GM12878 (cell line): Measurements from ENCODE around the gene AP3B2. TPM values are rescaled to one million over a fixed set of nuclear protein-coding genes. Genes with fewer than 3 reads are reported as not detected.

ENCODE experiments used
- ATAC-seq: fragments of 200-7000 bp; cut with Tn5 transposase; 3 replicates; pipeline ENCODE4 v1.9.1; 2020; ENCODE audit warnings: mild to moderate bottlenecking, moderate library complexity
- BruUV-seq: library from RNA; stranded (reverse); fragments of 400-500 nt; replicated peaks from 2 replicates; lab custom pipeline; 2021; lab: Mats Ljungman, UMichigan
- CTCF ChIA-PET: fragments of 300-600 bp; sonication (Branson Sonifier 250); formaldehyde crosslinking; extraction: SDS; loops from one replicate; lab custom pipeline; 2021; ENCODE audit warnings: inconsistent platforms; lab: Yijun Ruan, JAX
- POLR2A ChIA-PET: fragments of 350-600 bp; formaldehyde crosslinking; extraction: SDS; loops from one replicate; lab custom pipeline; 2021; ENCODE audit warnings: inconsistent platforms; lab: Charles Lee
- RAD21 ChIA-PET: fragments of 300-600 bp; sonication (Branson Sonifier 250); formaldehyde crosslinking; loops from one replicate; lab custom pipeline; 2023; ENCODE audit warnings: antibody characterized with exemption; ENCODE audit not compliant: unreplicated experiment; lab: Charles Lee
- SMC1A ChIA-PET: fragments of 300-600 bp; sonication (Branson Sonifier 250); formaldehyde crosslinking; loops from one replicate; lab custom pipeline; 2023; ENCODE audit not compliant: unreplicated experiment, uncharacterized antibody; lab: Charles Lee
- DNase-seq: peaks from one replicate; pipeline ENCODE4 v3.0.0-alpha.2; 2011; ENCODE audit warnings: low read depth, low spot score
- FAIRE-seq: peaks from 3 replicates; lab custom pipeline; 2011; peaks lifted over from hg19 to GRCh38; lab: Jason Lieb, UNC
- H2AFZ ChIP-seq: 2 replicates; pipeline ENCODE4 v1.6.0; 2011; ENCODE audit warnings: low read depth, low read length, control low read depth; ENCODE audit not compliant: control insufficient read depth
- H3K27ac ChIP-seq: 2 replicates; pipeline ENCODE4 v1.5.1; 2011; ENCODE audit warnings: control low read depth; ENCODE audit not compliant: control insufficient read depth, insufficient read depth
- H3K27me3 ChIP-seq, 2 experiments: replicated peaks in 1 of 2; 2 replicates each; pipeline versions ENCODE4 v1.6.0 to v1.6.1; 2011; ENCODE audit warnings: low read length in 1 of 2; ENCODE audit not compliant: control insufficient read depth in 2 of 2, insufficient read depth in 2 of 2
- H3K36me3 ChIP-seq, 2 experiments: 2 replicates each; pipeline ENCODE4 v1.5.1; 2011; ENCODE audit warnings: low read length in 1 of 2; ENCODE audit not compliant: control insufficient read depth in 2 of 2, insufficient read depth in 2 of 2
- H3K4me1 ChIP-seq: 2 replicates; pipeline ENCODE4 v1.6.1; 2011; ENCODE audit warnings: mild to moderate bottlenecking, low read length, moderate library complexity, mixed read lengths; ENCODE audit not compliant: control insufficient read depth, insufficient read depth
- H3K4me2 ChIP-seq: 2 replicates; pipeline ENCODE4 v1.6.0; 2011; ENCODE audit warnings: control low read depth; ENCODE audit not compliant: control insufficient read depth, insufficient read depth
- H3K4me3 ChIP-seq: fragments of 200-600 bp; sonication (generic); 2 replicates; pipeline ENCODE4 v1.5.1; 2016
- H3K79me2 ChIP-seq: 2 replicates; pipeline ENCODE4 v1.6.0; 2011; ENCODE audit warnings: low read length; ENCODE audit not compliant: control insufficient read depth, insufficient read depth
- H3K9ac ChIP-seq: 2 replicates; pipeline ENCODE4 v1.8.0; 2011; ENCODE audit warnings: low read length, control low read depth, mixed read lengths; ENCODE audit not compliant: control insufficient read depth, insufficient read depth
- H3K9me3 ChIP-seq: replicated peaks from 3 replicates; pipeline ENCODE4 v1.5.1; 2011; ENCODE audit warnings: mild to moderate bottlenecking, low read length; ENCODE audit not compliant: control insufficient read depth, insufficient read depth
- H4K20me1 ChIP-seq: 2 replicates; pipeline ENCODE4 v1.6.0; 2011; ENCODE audit not compliant: control insufficient read depth, insufficient read depth
- CHD1 ChIP-seq: IDR thresholded peaks from 2 replicates; pipeline ENCODE4 v1.6.1; 2012; ENCODE audit warnings: low read depth, low read length, improper control_type of control experiment
- CHD2 ChIP-seq: IDR thresholded peaks from 2 replicates; pipeline ENCODE4 v1.6.1; 2011; ENCODE audit warnings: low read depth, low read length, improper control_type of control experiment, borderline replicate concordance
- CREM ChIP-seq: IDR thresholded peaks from 2 replicates; pipeline ENCODE4 v1.6.1; 2014; ENCODE audit warnings: antibody characterized with exemption, low read depth
- GATAD2B ChIP-seq: fragments of 450-650 bp; conservative IDR thresholded peaks from 2 replicates; pipeline ENCODE4 v1.6.1; 2017; ENCODE audit warnings: low read depth, mild to moderate bottlenecking, moderate library complexity
- HDGF ChIP-seq: fragments of 450-650 bp; IDR thresholded peaks from 2 replicates; pipeline ENCODE4 v1.6.1; 2016; ENCODE audit warnings: antibody characterized with exemption
- MEF2B ChIP-seq: fragments of 450-650 bp; IDR thresholded peaks from 2 replicates; pipeline ENCODE4 v1.6.1; 2018; ENCODE audit warnings: mild to moderate bottlenecking, moderate library complexity; ENCODE audit not compliant: partially characterized antibody, poor library complexity, severe bottlenecking
- NFIC ChIP-seq: IDR thresholded peaks from 2 replicates; pipeline ENCODE4 v1.6.1; 2012; ENCODE audit warnings: low read depth, mild to moderate bottlenecking, inconsistent platforms, low read length, moderate library complexity
- NR2C1 ChIP-seq: fragments of 450-650 bp; IDR thresholded peaks from 2 replicates; pipeline ENCODE4 v1.6.1; 2017; ENCODE audit warnings: antibody characterized with exemption, mild to moderate bottlenecking, moderate library complexity
- WGBS: methylation state at CpG from one replicate; pipeline ENCODE4 v1.1.6; 2016; ENCODE audit warnings: low lambda C conversion rate; ENCODE audit not compliant: insufficient replicate concordance, insufficient coverage; ENCODE audit errors: missing lambda C conversion rate; 5-methylcytosine and 5-hydroxymethylcytosine counted together
- in situ Hi-C: fragments of 300-500 bp; cut with MboI; formaldehyde crosslinking; loops from 9 replicates; pipeline ENCODE4 v1.14.3; 2018; ENCODE audit warnings: mixed read lengths
- intact Hi-C: fragments of 100-400 bp; cut with micrococcal nuclease; formaldehyde crosslinking; loops from one replicate; pipeline ENCODE4 v1.14.2; 2022; ENCODE audit not compliant: unreplicated experiment
- polyA plus RNA-seq, 11 experiments: library from polyadenylated mRNA; depleted of rRNA in 4 of 11; unstranded in 6 of 11; stranded (reverse) in 5 of 11; fragments of >200 nt; fragmentation: Nextera tagmentation in 4 of 11; fragmentation: Illumina TruSeq in 1 of 11; extraction: Ambion mirVana in 4 of 11; extraction: Trizol in 1 of 11; gene quantifications; 1 replicate in 1 of 11; 2 replicates in 10 of 11; pipeline versions ENCODE4 v1.2.1 to v1.2.3, GENCODE V29; 2011 to 2016; ENCODE audit warnings: inconsistent platforms in 2 of 11, missing spikeins in 2 of 11, low read depth in 1 of 11
- total RNA-seq, 4 experiments: library from RNA; depleted of rRNA in 3 of 4; stranded (reverse); fragments of >200 nt in 3 of 4; fragmentation: Illumina TruSeq in 1 of 4; extraction: Trizol in 1 of 4; gene quantifications; 2 replicates each; pipeline versions ENCODE4 v1.2.1 to v1.2.3, GENCODE V29; 2013 to 2021
- TF ChIP-seq, protein P1 (sequence below): fragments of 450-650 bp; IDR thresholded peaks from 2 replicates; pipeline ENCODE4 v1.6.1; 2014; ENCODE audit warnings: mild to moderate bottlenecking
- TF ChIP-seq, protein P2 (sequence below): IDR thresholded peaks from 2 replicates; pipeline ENCODE4 v1.6.1; 2012; ENCODE audit warnings: low read depth, low read length, improper control_type of control experiment
- TF ChIP-seq, protein P3 (sequence below): IDR thresholded peaks from 2 replicates; pipeline ENCODE4 v1.6.1; 2012; ENCODE audit warnings: mild to moderate bottlenecking, low read depth, low read length
- TF ChIP-seq, protein P4 (sequence below): IDR thresholded peaks from 2 replicates; pipeline ENCODE4 v1.6.1; 2011; ENCODE audit warnings: mild to moderate bottlenecking, low read depth, low read length, moderate library complexity; ENCODE audit not compliant: insufficient replicate concordance
- TF ChIP-seq, protein P5 (sequence below): fragments of 450-650 bp; IDR thresholded peaks from 2 replicates; pipeline ENCODE4 v1.6.1; 2018; ENCODE audit warnings: borderline replicate concordance, mild to moderate bottlenecking; ENCODE audit not compliant: partially characterized antibody

AP3B2 gene
- total and polyA plus RNA-seq, 10 of the 15 experiments (the other 5 are each of a cell fraction or from before 2014, with no cell fraction given) = not detected

DNA sequence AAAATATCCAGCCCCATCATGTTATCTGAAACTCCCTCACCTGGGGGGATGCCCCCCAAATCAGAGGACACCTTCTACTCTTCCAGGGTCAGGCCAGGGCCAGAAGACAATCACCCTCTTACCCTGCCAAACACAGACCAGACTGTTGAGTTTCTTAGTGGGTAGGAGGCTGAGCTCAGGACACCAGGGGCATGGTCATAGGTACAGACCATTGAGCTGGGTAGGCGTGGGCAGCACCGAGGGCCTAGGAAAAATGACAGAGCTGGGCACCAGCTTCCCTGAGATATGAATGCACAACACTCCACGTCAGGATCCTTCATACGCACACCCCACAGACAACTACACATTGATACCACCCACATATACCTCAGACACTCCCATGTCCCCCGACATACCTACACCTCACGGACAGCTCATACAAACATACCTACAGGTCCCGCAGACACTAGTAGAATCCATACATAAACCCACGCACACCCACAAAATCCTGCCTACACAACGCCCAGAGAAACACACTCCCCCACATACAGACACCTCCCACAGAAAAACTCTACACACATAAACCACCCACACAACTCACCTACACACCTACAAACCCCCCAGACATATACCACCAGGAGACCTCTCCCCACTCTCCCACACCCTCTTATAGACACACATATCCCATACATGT, 11.8 kb downstream of the AP3B2 start (continued):
- TF ChIP-seq, protein P1, sequence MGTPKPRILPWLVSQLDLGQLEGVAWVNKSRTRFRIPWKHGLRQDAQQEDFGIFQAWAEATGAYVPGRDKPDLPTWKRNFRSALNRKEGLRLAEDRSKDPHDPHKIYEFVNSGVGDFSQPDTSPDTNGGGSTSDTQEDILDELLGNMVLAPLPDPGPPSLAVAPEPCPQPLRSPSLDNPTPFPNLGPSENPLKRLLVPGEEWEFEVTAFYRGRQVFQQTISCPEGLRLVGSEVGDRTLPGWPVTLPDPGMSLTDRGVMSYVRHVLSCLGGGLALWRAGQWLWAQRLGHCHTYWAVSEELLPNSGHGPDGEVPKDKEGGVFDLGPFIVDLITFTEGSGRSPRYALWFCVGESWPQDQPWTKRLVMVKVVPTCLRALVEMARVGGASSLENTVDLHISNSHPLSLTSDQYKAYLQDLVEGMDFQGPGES = no peak
- TF ChIP-seq HDGF = no peak
- TF ChIP-seq CHD2 = no peak
- no peak for TF ChIP-seq NFIC
- TF ChIP-seq, protein P2, sequence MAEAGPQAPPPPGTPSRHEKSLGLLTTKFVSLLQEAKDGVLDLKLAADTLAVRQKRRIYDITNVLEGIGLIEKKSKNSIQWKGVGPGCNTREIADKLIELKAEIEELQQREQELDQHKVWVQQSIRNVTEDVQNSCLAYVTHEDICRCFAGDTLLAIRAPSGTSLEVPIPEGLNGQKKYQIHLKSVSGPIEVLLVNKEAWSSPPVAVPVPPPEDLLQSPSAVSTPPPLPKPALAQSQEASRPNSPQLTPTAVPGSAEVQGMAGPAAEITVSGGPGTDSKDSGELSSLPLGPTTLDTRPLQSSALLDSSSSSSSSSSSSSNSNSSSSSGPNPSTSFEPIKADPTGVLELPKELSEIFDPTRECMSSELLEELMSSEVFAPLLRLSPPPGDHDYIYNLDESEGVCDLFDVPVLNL = no peak

DNA sequence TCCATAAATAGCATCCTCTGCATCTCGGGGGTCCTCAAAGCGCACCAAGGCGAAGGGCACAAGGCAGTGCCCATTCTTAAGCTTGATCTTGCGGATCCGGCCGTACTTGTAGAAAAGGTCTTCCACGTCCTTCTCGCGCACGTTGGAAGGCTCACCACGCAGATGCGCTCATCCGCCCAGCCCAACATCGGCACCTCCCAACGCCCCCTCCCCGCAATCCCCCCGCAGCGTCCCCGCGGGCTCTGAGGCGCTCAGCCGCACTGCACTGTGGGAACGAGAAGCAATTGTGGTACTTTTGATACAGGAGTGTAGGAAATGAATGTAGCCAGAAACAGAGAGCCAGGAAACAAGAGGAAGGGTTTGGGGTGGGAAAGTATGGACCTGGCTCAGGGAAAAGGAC, 17.5 kb downstream of the AP3B2 start:
- POLR2A ChIA-PET = no interaction called here
- intact Hi-C loops = no loop called here
- Histone ChIP-seq H3K4me3 (no peak overlapping the region), H3K9me3 (no peaks in the 10 kb centered on the region; the same call in 2 of the 3 replicates), H3K27ac (no peak overlapping the region), H2AFZ (no peak overlapping the region), H3K36me3 (no peaks in the 10 kb centered on the region), H4K20me1 (no peaks in the 10 kb centered on the region), H3K4me2 (no peak overlapping the region), H3K9ac (no peak overlapping the region), H3K4me1 (no peaks in the 10 kb centered on the region), H3K79me2 (no peaks in the 10 kb centered on the region), H3K27me3 (no peaks in the 10 kb centered on the region; a peak in 1 of 4 replicates)
- CTCF ChIA-PET = no interaction called here
- 78% methylated on average over 22 of the region's 23 CpGs for WGBS
- ATAC-seq = no peak
- BruUV-seq = no TSS peak
- DNase-seq = no peak
- in situ Hi-C loops = no loop called here
- no peak for FAIRE-seq
- SMC1A ChIA-PET = no interaction called here
- RAD21 ChIA-PET = no interaction called here
- TF ChIP-seq CREM (no peak), GATAD2B (no peak), MEF2B (no peak), CHD1 (no peak), NR2C1 (no peak)
- TF ChIP-seq, protein P3, sequence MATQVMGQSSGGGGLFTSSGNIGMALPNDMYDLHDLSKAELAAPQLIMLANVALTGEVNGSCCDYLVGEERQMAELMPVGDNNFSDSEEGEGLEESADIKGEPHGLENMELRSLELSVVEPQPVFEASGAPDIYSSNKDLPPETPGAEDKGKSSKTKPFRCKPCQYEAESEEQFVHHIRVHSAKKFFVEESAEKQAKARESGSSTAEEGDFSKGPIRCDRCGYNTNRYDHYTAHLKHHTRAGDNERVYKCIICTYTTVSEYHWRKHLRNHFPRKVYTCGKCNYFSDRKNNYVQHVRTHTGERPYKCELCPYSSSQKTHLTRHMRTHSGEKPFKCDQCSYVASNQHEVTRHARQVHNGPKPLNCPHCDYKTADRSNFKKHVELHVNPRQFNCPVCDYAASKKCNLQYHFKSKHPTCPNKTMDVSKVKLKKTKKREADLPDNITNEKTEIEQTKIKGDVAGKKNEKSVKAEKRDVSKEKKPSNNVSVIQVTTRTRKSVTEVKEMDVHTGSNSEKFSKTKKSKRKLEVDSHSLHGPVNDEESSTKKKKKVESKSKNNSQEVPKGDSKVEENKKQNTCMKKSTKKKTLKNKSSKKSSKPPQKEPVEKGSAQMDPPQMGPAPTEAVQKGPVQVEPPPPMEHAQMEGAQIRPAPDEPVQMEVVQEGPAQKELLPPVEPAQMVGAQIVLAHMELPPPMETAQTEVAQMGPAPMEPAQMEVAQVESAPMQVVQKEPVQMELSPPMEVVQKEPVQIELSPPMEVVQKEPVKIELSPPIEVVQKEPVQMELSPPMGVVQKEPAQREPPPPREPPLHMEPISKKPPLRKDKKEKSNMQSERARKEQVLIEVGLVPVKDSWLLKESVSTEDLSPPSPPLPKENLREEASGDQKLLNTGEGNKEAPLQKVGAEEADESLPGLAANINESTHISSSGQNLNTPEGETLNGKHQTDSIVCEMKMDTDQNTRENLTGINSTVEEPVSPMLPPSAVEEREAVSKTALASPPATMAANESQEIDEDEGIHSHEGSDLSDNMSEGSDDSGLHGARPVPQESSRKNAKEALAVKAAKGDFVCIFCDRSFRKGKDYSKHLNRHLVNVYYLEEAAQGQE = no peak
- TF ChIP-seq, protein P4, sequence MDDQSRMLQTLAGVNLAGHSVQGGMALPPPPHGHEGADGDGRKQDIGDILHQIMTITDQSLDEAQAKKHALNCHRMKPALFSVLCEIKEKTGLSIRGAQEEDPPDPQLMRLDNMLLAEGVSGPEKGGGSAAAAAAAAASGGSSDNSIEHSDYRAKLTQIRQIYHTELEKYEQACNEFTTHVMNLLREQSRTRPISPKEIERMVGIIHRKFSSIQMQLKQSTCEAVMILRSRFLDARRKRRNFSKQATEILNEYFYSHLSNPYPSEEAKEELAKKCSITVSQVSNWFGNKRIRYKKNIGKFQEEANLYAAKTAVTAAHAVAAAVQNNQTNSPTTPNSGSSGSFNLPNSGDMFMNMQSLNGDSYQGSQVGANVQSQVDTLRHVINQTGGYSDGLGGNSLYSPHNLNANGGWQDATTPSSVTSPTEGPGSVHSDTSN = no peak
- TF ChIP-seq, protein P5, sequence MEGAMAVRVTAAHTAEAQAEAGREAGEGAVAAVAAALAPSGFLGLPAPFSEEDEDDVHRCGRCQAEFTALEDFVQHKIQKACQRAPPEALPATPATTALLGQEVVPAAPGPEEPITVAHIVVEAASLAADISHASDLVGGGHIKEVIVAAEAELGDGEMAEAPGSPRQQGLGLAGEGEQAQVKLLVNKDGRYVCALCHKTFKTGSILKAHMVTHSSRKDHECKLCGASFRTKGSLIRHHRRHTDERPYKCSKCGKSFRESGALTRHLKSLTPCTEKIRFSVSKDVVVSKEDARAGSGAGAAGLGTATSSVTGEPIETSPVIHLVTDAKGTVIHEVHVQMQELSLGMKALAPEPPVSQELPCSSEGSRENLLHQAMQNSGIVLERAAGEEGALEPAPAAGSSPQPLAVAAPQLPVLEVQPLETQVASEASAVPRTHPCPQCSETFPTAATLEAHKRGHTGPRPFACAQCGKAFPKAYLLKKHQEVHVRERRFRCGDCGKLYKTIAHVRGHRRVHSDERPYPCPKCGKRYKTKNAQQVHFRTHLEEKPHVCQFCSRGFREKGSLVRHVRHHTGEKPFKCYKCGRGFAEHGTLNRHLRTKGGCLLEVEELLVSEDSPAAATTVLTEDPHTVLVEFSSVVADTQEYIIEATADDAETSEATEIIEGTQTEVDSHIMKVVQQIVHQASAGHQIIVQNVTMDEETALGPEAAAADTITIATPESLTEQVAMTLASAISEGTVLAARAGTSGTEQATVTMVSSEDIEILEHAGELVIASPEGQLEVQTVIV = no peak
